ENCODE measurements around the gene FAM13C. TPM values are rescaled to one million over a fixed set of nuclear protein-coding genes. Genes with fewer than 3 reads are reported as not detected.

The FAM13C gene
- total RNA-seq, 2 experiments from 2014 or later = not detected

DNA sequence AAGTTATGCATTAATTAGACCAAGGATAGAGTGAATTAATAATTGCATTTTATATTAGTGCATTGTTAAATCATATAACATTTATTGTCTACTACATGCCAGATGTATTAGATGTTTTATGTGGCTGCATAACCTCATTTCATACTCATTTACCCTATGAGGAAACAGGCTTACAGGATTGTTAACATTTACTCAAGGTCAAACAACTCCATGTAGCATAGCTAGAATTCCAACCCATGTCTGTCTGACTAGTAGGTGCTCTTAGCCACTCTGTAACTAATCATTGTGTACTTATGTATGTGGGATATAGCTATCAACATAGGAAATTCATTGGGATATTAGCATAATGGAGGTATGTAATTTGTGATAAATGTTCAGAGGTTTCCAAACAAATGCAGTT lies 139.6 kb downstream of the FAM13C start:
- Mint-ChIP-seq H3K4me3 (no peak overlapping the region), H3K27me3 (no peaks in the 10 kb centered on the region), H3K9me3 (no peaks in the 10 kb centered on the region), H3K27ac (no peak overlapping the region), H3K36me3 (ENCODE audit: low read depth) (no peaks in the 10 kb centered on the region), H3K4me1 (no peaks in the 10 kb centered on the region)
- no peak for DNase-seq
- POLR2A ChIA-PET = no interaction called here
- CTCF ChIA-PET = no interaction called here

DNA sequence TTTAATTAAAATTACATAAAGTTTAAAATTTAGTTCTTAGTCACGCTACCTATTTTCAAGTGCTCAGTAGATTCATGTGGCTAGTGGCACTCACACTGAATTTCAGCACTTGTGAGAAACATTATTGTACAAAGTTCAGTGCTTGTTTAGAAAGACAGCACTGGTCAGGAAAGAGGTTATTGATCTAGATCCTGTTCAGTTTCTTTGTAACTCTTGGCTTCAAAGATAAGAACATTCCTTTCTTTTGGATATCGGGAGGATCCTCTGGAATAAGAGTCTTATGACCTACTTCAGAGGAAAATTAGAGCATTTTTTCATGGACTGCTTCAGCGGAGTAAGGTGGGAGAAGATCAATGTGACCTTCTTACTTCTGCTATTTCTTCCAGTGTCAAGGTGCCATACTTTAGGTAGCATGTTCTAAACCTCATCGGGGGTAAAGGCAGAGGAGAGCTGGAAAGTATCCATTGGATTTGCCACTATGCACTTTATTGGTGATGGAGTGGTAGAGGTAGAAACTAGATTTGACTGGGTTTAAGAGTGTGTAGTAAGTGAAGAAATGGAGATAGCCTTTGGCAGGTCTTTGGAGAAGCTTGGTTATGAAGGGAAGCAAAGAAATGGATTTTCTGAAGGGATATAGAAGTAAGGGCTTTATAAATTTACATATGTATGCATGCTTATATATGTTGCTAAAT lies 146.0 kb downstream of the FAM13C start:
- H3K4me1 Mint-ChIP-seq = no peaks in the 10 kb centered on the region
- CTCF ChIA-PET = no interaction called here
- no peak overlapping the region for H3K4me3 Mint-ChIP-seq
- no peaks in the 10 kb centered on the region for H3K36me3 Mint-ChIP-seq (ENCODE audit: low read depth)
- no peak for DNase-seq
- POLR2A ChIA-PET = no interaction called here
- no peak overlapping the region for H3K27ac Mint-ChIP-seq
- H3K9me3 Mint-ChIP-seq = no peaks in the 10 kb centered on the region
- no peaks in the 10 kb centered on the region for H3K27me3 Mint-ChIP-seq

DNA sequence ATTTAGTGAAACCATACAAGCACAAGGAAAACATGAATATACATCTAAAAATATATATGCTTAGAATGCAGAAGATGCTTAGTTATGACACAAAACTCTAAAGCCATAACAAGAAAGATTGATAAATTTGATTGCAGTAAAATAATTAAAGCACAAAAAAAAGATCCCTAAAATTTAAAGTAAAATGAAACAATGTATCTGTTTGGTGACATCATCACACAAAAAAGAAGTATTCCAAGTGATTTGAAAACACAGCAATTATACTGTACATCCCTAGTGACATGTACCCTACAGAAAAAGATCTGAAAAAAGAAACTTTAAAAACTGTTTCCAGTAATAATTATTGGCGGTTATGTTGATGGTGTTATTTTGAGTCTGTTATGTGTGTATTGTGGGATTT lies 148.2 kb downstream of the FAM13C start:
- Mint-ChIP-seq H3K27ac (no peak overlapping the region), H3K36me3 (ENCODE audit: low read depth) (no peaks in the 10 kb centered on the region), H3K4me1 (no peaks in the 10 kb centered on the region), H3K27me3 (no peaks in the 10 kb centered on the region), H3K9me3 (no peaks in the 10 kb centered on the region), H3K4me3 (no peak overlapping the region)
- ChIA-PET POLR2A (no interaction called here), CTCF (no interaction called here)
- no peak for DNase-seq

DNA sequence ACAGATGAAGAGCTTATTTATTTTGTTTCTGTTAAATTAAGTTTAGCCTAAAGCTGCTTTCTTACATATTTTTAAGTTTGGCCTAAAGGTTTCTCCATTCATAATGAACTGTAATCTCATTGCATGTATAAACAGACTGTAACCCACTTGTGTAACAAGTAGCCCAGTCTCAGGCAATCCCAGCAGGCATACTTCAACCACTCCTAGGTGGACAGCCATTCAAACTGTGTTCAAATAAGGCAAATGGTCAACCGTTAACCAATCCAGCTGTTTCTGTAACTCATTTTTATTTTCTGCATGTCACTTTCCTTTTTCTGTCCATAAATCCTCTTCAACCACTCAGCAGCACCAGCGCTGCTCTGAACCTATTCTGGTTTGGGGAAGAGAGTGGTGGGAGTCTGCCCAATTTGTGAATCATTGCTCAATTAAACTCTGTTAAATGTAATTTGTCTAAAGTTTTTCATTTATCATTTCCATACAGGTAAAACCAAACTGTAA lies 150.0 kb downstream of the FAM13C start:
- H3K36me3 Mint-ChIP-seq (ENCODE audit: low read depth) = no peaks in the 10 kb centered on the region
- CTCF ChIA-PET = no interaction called here
- H3K27ac Mint-ChIP-seq = no peak overlapping the region
- H3K4me1 Mint-ChIP-seq = no peaks in the 10 kb centered on the region
- no peak for DNase-seq
- POLR2A ChIA-PET = no interaction called here
- no peaks in the 10 kb centered on the region for H3K27me3 Mint-ChIP-seq
- H3K4me3 Mint-ChIP-seq = no peak overlapping the region
- H3K9me3 Mint-ChIP-seq = peaks cover 3% of the 10 kb centered on the region

DNA sequence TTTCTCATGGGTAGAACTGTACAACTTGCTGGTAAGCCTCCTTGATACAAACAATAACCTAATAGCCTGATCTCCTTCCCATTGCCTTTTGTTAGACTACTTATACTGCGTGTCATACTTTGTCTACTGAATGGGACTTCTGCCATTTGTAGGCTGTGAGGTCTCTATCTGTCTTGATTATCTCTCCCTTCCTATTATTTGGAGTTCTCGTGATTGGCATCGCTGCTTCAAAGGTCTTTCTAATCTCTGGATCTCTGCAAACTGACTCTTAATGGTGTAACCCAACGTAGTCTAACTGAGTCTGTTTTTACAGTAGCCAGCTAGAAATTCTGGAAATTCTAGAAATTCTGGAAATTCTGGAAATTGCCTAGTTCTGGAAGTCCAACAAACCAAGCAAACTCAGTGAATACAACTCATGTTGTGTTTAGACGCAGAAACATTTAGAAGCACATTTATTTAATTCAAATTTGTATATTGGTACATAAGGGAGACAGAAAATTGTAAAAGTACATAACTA lies 156.1 kb downstream of the FAM13C start:
- CTCF ChIA-PET = no interaction called here
- peaks cover 3% of the 10 kb centered on the region for H3K9me3 Mint-ChIP-seq
- H3K27ac Mint-ChIP-seq = no peak overlapping the region
- POLR2A ChIA-PET = no interaction called here
- H3K36me3 Mint-ChIP-seq (ENCODE audit: low read depth) = no peaks in the 10 kb centered on the region
- H3K4me1 Mint-ChIP-seq = no peaks in the 10 kb centered on the region
- no peaks in the 10 kb centered on the region for H3K27me3 Mint-ChIP-seq
- H3K4me3 Mint-ChIP-seq = no peak overlapping the region
- no peak for DNase-seq

Other genes with a start within 250 kb of the FAM13C start
- not detected for gene PHYHIPL, start 185.9 kb downstream of the FAM13C start, total RNA-seq

Measured in activated CD4-positive, alpha-beta T cell treated with anti-CD3 and anti-CD28 coated beads, Interleukin-2, amount 10 ng/mL, durations not matched to agents 7 days and 5 days (primary cell).